H9 (cell line): Measurements from ENCODE around the gene PTCRA. TPM values are rescaled to one million over a fixed set of nuclear protein-coding genes. Genes with fewer than 3 reads are reported as not detected.
"Not testable (repeated sequence)": the region's sequence is repeated elsewhere in the genome, so short reads cannot be mapped to it uniquely, and the experiment has no call there.

Experiments
- DNase-seq: peaks from one replicate; pipeline ENCODE4 v3.0.0-alpha.2; 2017
- H2AFZ ChIP-seq: one replicate; pipeline ENCODE4 v1.6.1; 2013; ENCODE audit warnings: mild to moderate bottlenecking, low read length, control low read depth, moderate library complexity
- H2AK5ac ChIP-seq: 2 replicates; pipeline ENCODE4 v1.6.1; 2013; ENCODE audit warnings: low read length, control low read depth, mixed read lengths; ENCODE audit not compliant: insufficient read length
- H2BK120ac ChIP-seq: one replicate; pipeline ENCODE4 v1.6.1; 2013; ENCODE audit warnings: low read depth, mild to moderate bottlenecking, low read length, control low read depth, inconsistent platforms; ENCODE audit not compliant: poor library complexity, severe bottlenecking
- H2BK12ac ChIP-seq: 2 replicates; pipeline ENCODE4 v1.6.1; 2013; ENCODE audit warnings: low read length, control low read depth, mixed read lengths, low read depth; ENCODE audit not compliant: insufficient read length
- H2BK15ac ChIP-seq: 2 replicates; pipeline ENCODE4 v1.6.1; 2013; ENCODE audit warnings: low read depth, low read length, control low read depth
- H2BK20ac ChIP-seq: one replicate; pipeline ENCODE4 v1.6.1; 2013; ENCODE audit warnings: low read depth, mild to moderate bottlenecking, low read length, control low read depth, inconsistent platforms; ENCODE audit not compliant: poor library complexity, severe bottlenecking
- H2BK5ac ChIP-seq: 2 replicates; pipeline ENCODE4 v1.6.1; 2013; ENCODE audit warnings: low read length, control low read depth, mixed read lengths; ENCODE audit not compliant: insufficient read length
- H3K14ac ChIP-seq: 2 replicates; pipeline ENCODE4 v1.6.1; 2013; ENCODE audit warnings: low read length, control low read depth; ENCODE audit not compliant: insufficient read depth
- H3K18ac ChIP-seq: 2 replicates; pipeline ENCODE4 v1.6.1; 2013; ENCODE audit warnings: low read depth, mild to moderate bottlenecking, mixed read lengths, low read length, control low read depth; ENCODE audit not compliant: insufficient read length
- H3K23ac ChIP-seq: 2 replicates; pipeline ENCODE4 v1.6.1; 2013; ENCODE audit warnings: low read length, control low read depth, mixed read lengths, low read depth; ENCODE audit not compliant: insufficient read length
- H3K23me2 ChIP-seq: 2 replicates; pipeline ENCODE4 v1.6.1; 2013; ENCODE audit warnings: low read depth, mild to moderate bottlenecking, mixed read lengths, low read length, control low read depth; ENCODE audit not compliant: insufficient read length, poor library complexity, severe bottlenecking
- H3K27ac ChIP-seq: 2 replicates; pipeline ENCODE4 v1.5.1; 2013; ENCODE audit warnings: low read length, control low read depth, mixed read lengths, low read depth; ENCODE audit not compliant: insufficient read length
- H3K27me3 ChIP-seq: 2 replicates; pipeline ENCODE4 v1.6.1; 2013; ENCODE audit warnings: low read length, control low read depth, inconsistent platforms; ENCODE audit not compliant: insufficient read depth
- H3K4ac ChIP-seq: 2 replicates; pipeline ENCODE4 v1.6.1; 2013; ENCODE audit warnings: low read depth, mild to moderate bottlenecking, control low read depth, inconsistent platforms, low read length, moderate library complexity
- H3K4me1 ChIP-seq: 2 replicates; pipeline ENCODE4 v1.6.1; 2013; ENCODE audit warnings: low read length, control low read depth, inconsistent platforms; ENCODE audit not compliant: insufficient read depth
- H3K4me2 ChIP-seq: 2 replicates; pipeline ENCODE4 v1.6.1; 2013; ENCODE audit warnings: low read length, control low read depth, mixed read lengths; ENCODE audit not compliant: insufficient read length, insufficient read depth
- H3K56ac ChIP-seq: 2 replicates; pipeline ENCODE4 v1.6.1; 2013; ENCODE audit warnings: low read depth, mild to moderate bottlenecking, mixed read lengths, low read length, control low read depth; ENCODE audit not compliant: insufficient read length
- H3K79me1 ChIP-seq: 2 replicates; pipeline ENCODE4 v1.6.1; 2013; ENCODE audit warnings: low read depth, mild to moderate bottlenecking, moderate library complexity, low read length, control low read depth, inconsistent platforms; ENCODE audit not compliant: insufficient read depth, poor library complexity, severe bottlenecking
- H3K79me2 ChIP-seq: 2 replicates; pipeline ENCODE4 v1.6.1; 2013; ENCODE audit warnings: low read length, control low read depth, inconsistent platforms; ENCODE audit not compliant: insufficient read depth
- H3K9ac ChIP-seq: 2 replicates; pipeline ENCODE4 v1.6.1; 2013; ENCODE audit warnings: low read length, control low read depth, mixed read lengths; ENCODE audit not compliant: insufficient read length; ENCODE audit errors: extremely low read depth
- H3K9me3 ChIP-seq: one replicate; pipeline ENCODE4 v1.6.1; 2013; ENCODE audit warnings: low read depth, low read length, inconsistent platforms; ENCODE audit not compliant: control insufficient read depth
- H3T11ph ChIP-seq: one replicate; pipeline ENCODE4 v1.6.1; 2013; ENCODE audit warnings: mild to moderate bottlenecking, low read length, control low read depth, inconsistent platforms
- H4K20me1 ChIP-seq: one replicate; pipeline ENCODE4 v1.6.1; 2013; ENCODE audit not compliant: control insufficient read depth, insufficient read length, insufficient read depth
- H4K5ac ChIP-seq: 2 replicates; pipeline ENCODE4 v1.6.1; 2013; ENCODE audit warnings: low read depth, mild to moderate bottlenecking, mixed read lengths, low read length, control low read depth; ENCODE audit not compliant: insufficient read length
- H4K8ac ChIP-seq: replicated peaks from 2 replicates; pipeline ENCODE4 v1.6.1; 2013; ENCODE audit warnings: low read length, control low read depth, mixed read lengths, low read depth; ENCODE audit not compliant: insufficient read length
- H4K91ac ChIP-seq: 2 replicates; pipeline ENCODE4 v1.6.1; 2013; ENCODE audit warnings: low read depth, mild to moderate bottlenecking, moderate library complexity, mixed read lengths, low read length, control low read depth; ENCODE audit not compliant: insufficient read length
- H3K27ac Mint-ChIP-seq, 3 experiments: 2 replicates in 2 of 3; 3 replicates in 1 of 3; pipeline ENCODE4 v1.8.0; 2020 to 2021; ENCODE audit warnings: mixed read lengths in 3 of 3, mild to moderate bottlenecking in 1 of 3, moderate library complexity in 1 of 3
- H3K27me3 Mint-ChIP-seq: 2 replicates; pipeline ENCODE4 v1.8.0; 2021; ENCODE audit warnings: low read depth, mild to moderate bottlenecking, moderate library complexity, mixed read lengths
- H3K36me3 Mint-ChIP-seq, 3 experiments: 2 replicates in 2 of 3; 3 replicates in 1 of 3; pipeline ENCODE4 v1.8.0; 2020 to 2021; ENCODE audit warnings: low read depth in 3 of 3, mixed read lengths in 3 of 3; ENCODE audit not compliant: insufficient read depth in 1 of 3
- H3K4me1 Mint-ChIP-seq, 2 experiments: 2 replicates each; pipeline ENCODE4 v1.8.0; 2020; ENCODE audit warnings: mixed read lengths in 2 of 2
- H3K4me3 Mint-ChIP-seq, 2 experiments: 2 replicates in 1 of 2; 3 replicates in 1 of 2; pipeline ENCODE4 v1.8.0; 2020 to 2021; ENCODE audit warnings: mild to moderate bottlenecking in 2 of 2, mixed read lengths in 2 of 2, moderate library complexity in 1 of 2
- H3K9me3 Mint-ChIP-seq, 2 experiments: 2 replicates in 1 of 2; 3 replicates in 1 of 2; pipeline ENCODE4 v1.8.0; 2020; ENCODE audit warnings: mild to moderate bottlenecking in 2 of 2, mixed read lengths in 2 of 2, moderate library complexity in 1 of 2
- CTCF ChIP-seq: fragments of 200-600 bp; sonication (generic); conservative IDR thresholded peaks from 3 replicates; pipeline ENCODE4 v1.8.0; 2021; ENCODE audit warnings: antibody characterized with exemption, mild to moderate bottlenecking
- WGBS: extraction: QIAGEN DNeasy Blood & Tissue Kit; methylation state at CpG from one replicate; pipeline ENCODE4 v1.1.7; 2013; ENCODE audit warnings: missing lambda C conversion rate, low lambda C conversion rate, mixed read lengths; ENCODE audit not compliant: insufficient read length; ENCODE audit errors: extremely low coverage; 5-methylcytosine and 5-hydroxymethylcytosine counted together
- total RNA-seq: library from RNA; stranded (reverse); gene quantifications from 2 replicates; pipeline ENCODE4 v1.2.1, GENCODE V29; 2021

PTCRA gene
- total RNA-seq, 1 experiment from 2014 or later, result not detected

DNA sequence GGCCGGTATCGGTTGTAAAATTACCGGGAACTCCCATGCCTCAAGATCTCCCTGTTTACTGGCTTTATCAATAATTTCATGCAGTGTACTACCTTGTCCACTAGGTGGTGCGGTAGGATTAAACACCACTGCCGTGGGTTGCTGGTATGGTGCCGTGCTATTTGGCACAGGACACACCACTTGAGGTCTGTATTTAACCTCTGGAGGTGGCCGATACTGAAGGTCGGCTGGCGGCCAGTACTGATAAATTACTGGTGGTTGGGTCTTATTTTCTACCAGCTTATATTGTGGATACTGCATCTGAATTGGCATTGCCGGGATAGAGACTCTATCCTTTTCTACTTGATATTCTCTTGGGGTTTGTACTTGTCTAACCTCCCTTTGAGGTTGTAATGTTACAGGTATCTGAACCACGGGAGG is 14.3 kb upstream of the PTCRA start:
- no peak overlapping the region for H3K4me2 ChIP-seq
- no peak overlapping the region for H3T11ph ChIP-seq
- Mint-ChIP-seq H3K27ac (no peak overlapping the region), H3K4me3 (peak overlapping the region in 1 of 2 experiments; percentile 38; a peak in 2 of 5 replicates), H3K4me1 (peaks cover 22 to 32% of the 10 kb centered on the region in 2 experiments), H3K36me3 (no peaks in the 10 kb centered on the region), H3K27me3 (no peaks in the 10 kb centered on the region), H3K9me3 (no peaks in the 10 kb centered on the region)
- no peak overlapping the region for H2BK12ac ChIP-seq
- H3K27me3 ChIP-seq, result no peaks in the 10 kb centered on the region
- WGBS, result no CpG with 5 or more reads among the region's 11 CpGs
- no peaks in the 10 kb centered on the region; the same call in 1 of the 2 replicates for H3K4me1 ChIP-seq
- H3K23ac ChIP-seq, result no peak overlapping the region
- no peak overlapping the region for H2AFZ ChIP-seq
- H4K8ac ChIP-seq, result no peak overlapping the region
- H3K18ac ChIP-seq, result no peak overlapping the region
- no peak overlapping the region for H2BK120ac ChIP-seq
- H4K91ac ChIP-seq, result no peak overlapping the region
- H4K5ac ChIP-seq, result no peak overlapping the region
- no peak overlapping the region for H3K14ac ChIP-seq
- H2BK20ac ChIP-seq, result no peak overlapping the region
- no peak overlapping the region for H3K4ac ChIP-seq
- no peak overlapping the region for H2BK15ac ChIP-seq
- H3K79me2 ChIP-seq, result no peaks in the 10 kb centered on the region
- H4K20me1 ChIP-seq, result no peaks in the 10 kb centered on the region
- no peaks in the 10 kb centered on the region for H3K23me2 ChIP-seq
- H3K9ac ChIP-seq, result no peak overlapping the region
- peak; percentile 82 for DNase-seq
- H3K56ac ChIP-seq, result no peak overlapping the region
- H2AK5ac ChIP-seq, result no peak overlapping the region
- H3K79me1 ChIP-seq, result no peaks in the 10 kb centered on the region
- H2BK5ac ChIP-seq, result no peak overlapping the region
- TF ChIP-seq CTCF, result peak; percentile 91
- H3K27ac ChIP-seq, result no peak overlapping the region
- no peaks in the 10 kb centered on the region for H3K9me3 ChIP-seq

GRCh38 chr6:42902429-42903263 is 13.2 kb upstream of the PTCRA start:
- not testable (repeated sequence) for H4K5ac ChIP-seq, H3K9me3 Mint-ChIP-seq, H3K9ac ChIP-seq, H3T11ph ChIP-seq, H4K91ac ChIP-seq, H3K14ac ChIP-seq, DNase-seq, H4K8ac ChIP-seq, H3K79me2 ChIP-seq, H3K36me3 Mint-ChIP-seq, H3K27me3 ChIP-seq, H3K4ac ChIP-seq, H3K9me3 ChIP-seq, H3K4me1 ChIP-seq, H3K23me2 ChIP-seq, H3K56ac ChIP-seq, H2BK15ac ChIP-seq, H2AFZ ChIP-seq, H3K23ac ChIP-seq, H3K4me2 ChIP-seq, H3K27ac ChIP-seq, H2BK120ac ChIP-seq, H3K79me1 ChIP-seq, H3K18ac ChIP-seq, H3K27me3 Mint-ChIP-seq, H2AK5ac ChIP-seq, H2BK12ac ChIP-seq, H2BK20ac ChIP-seq, H4K20me1 ChIP-seq, H2BK5ac ChIP-seq
- H3K4me1 Mint-ChIP-seq, result peaks cover 22 to 32% of the 10 kb centered on the region in 2 experiments
- no CpG with 5 or more reads among the region's 22 CpGs for WGBS
- H3K4me3 Mint-ChIP-seq, result peak overlapping the region in 1 of 2 experiments; percentile 38; a peak in 1 of 5 replicates
- peak overlapping the region in 1 of 3 experiments; percentile 46; a peak in 2 of 7 replicates for H3K27ac Mint-ChIP-seq
